CD14-positive monocyte (primary cell): ENCODE data around the gene TLCD3B. TPM values are rescaled to one million over a fixed set of nuclear protein-coding genes. Genes with fewer than 3 reads are reported as not detected.

Source experiments
- DNase-seq, 3 donors: peaks; one replicate each; pipeline ENCODE4 v3.0.0-alpha.2; 2011 to 2022
- H2AFZ ChIP-seq: 2 replicates; pipeline ENCODE4 v1.6.0; 2012; ENCODE audit warnings: mild to moderate bottlenecking, low read depth, low read length, inconsistent platforms; ENCODE audit not compliant: insufficient read depth, poor library complexity, severe bottlenecking
- H3K27ac ChIP-seq, 2 donors: 1 replicate in 1 of 2; 2 replicates in 1 of 2; pipeline ENCODE4 v1.5.1; 2012 to 2013; ENCODE audit warnings: low read length in 2 of 2, control low read depth in 1 of 2, inconsistent platforms in 1 of 2, low read depth in 1 of 2, mild to moderate bottlenecking in 1 of 2
- H3K27me3 ChIP-seq, 2 donors: one replicate each; pipeline versions ENCODE4 v1.6.0 to v1.6.1; 2011 to 2013; ENCODE audit warnings: low read length in 2 of 2; ENCODE audit not compliant: control insufficient read depth in 2 of 2, insufficient read depth in 2 of 2
- H3K36me3 ChIP-seq, 2 donors: replicated peaks in 1 of 2; 1 replicate in 1 of 2; 2 replicates in 1 of 2; pipeline versions ENCODE4 v1.5.1 to v1.6.1; 2012 to 2013; ENCODE audit warnings: low read length in 2 of 2, control low read depth in 1 of 2, inconsistent platforms in 1 of 2, mild to moderate bottlenecking in 1 of 2; ENCODE audit not compliant: insufficient read depth in 2 of 2, control insufficient read depth in 1 of 2
- H3K4me1 ChIP-seq, 2 donors: 1 replicate in 1 of 2; 2 replicates in 1 of 2; pipeline versions ENCODE4 v1.5.1 to v1.6.1; 2012 to 2013; ENCODE audit warnings: low read length in 2 of 2, control low read depth in 1 of 2, inconsistent platforms in 1 of 2, mild to moderate bottlenecking in 1 of 2, moderate library complexity in 1 of 2; ENCODE audit not compliant: insufficient read depth in 2 of 2, control insufficient read depth in 1 of 2
- H3K4me2 ChIP-seq: replicated peaks from 2 replicates; pipeline ENCODE3; 2012; ENCODE audit warnings: low read length, moderate library complexity, mild to moderate bottlenecking; ENCODE audit not compliant: poor library complexity, severe bottlenecking; ENCODE audit errors: extremely low read depth
- H3K4me3 ChIP-seq, 3 experiments: fragments of 200-600 bp in 1 of 3; sonication (generic) in 1 of 3; replicated peaks in 1 of 3; 1 replicate in 2 of 3; 2 replicates in 1 of 3; pipeline ENCODE4 v1.5.1; 2011 to 2013; ENCODE audit warnings: low read length in 3 of 3, mild to moderate bottlenecking in 3 of 3, control low read depth in 2 of 3, low read depth in 2 of 3, inconsistent platforms in 1 of 3, moderate library complexity in 1 of 3
- H3K79me2 ChIP-seq: 2 replicates; pipeline ENCODE4 v1.6.0; 2012; ENCODE audit warnings: mild to moderate bottlenecking, control low read depth, inconsistent platforms, low read length, moderate library complexity; ENCODE audit not compliant: insufficient read depth
- H3K9ac ChIP-seq: 2 replicates; pipeline ENCODE4 v1.6.0; 2017; ENCODE audit warnings: low read length, mild to moderate bottlenecking; ENCODE audit not compliant: insufficient read depth, poor library complexity, severe bottlenecking
- H3K9me3 ChIP-seq, 2 donors: replicated peaks in 1 of 2; 1 replicate in 1 of 2; 2 replicates in 1 of 2; pipeline versions ENCODE4 v1.5.1 to v1.6.1; 2012 to 2013; ENCODE audit warnings: low read length in 2 of 2, control low read depth in 1 of 2; ENCODE audit not compliant: control insufficient read depth in 1 of 2, insufficient read depth in 1 of 2
- H4K20me1 ChIP-seq: 2 replicates; pipeline ENCODE4 v1.6.0; 2012; ENCODE audit warnings: mild to moderate bottlenecking, low read length, control low read depth, moderate library complexity; ENCODE audit not compliant: insufficient read depth
- H3K27ac Mint-ChIP-seq, 7 donors: one replicate each; pipeline ENCODE4 v1.8.0; 2020; ENCODE audit warnings: mild to moderate bottlenecking in 7 of 7, mixed read lengths in 7 of 7, moderate library complexity in 6 of 7, inconsistent platforms in 2 of 7
- H3K27me3 Mint-ChIP-seq, 3 donors: one replicate each; pipeline ENCODE4 v1.8.0; 2021 to 2022; ENCODE audit warnings: low read depth in 3 of 3, mild to moderate bottlenecking in 3 of 3, mixed read lengths in 3 of 3, moderate library complexity in 3 of 3, inconsistent platforms in 1 of 3
- H3K36me3 Mint-ChIP-seq, 2 donors: one replicate each; pipeline ENCODE4 v1.8.0; 2020; ENCODE audit warnings: mixed read lengths in 2 of 2, inconsistent platforms in 1 of 2, mild to moderate bottlenecking in 1 of 2
- H3K4me1 Mint-ChIP-seq: one replicate; pipeline ENCODE4 v1.8.0; 2020; ENCODE audit warnings: mild to moderate bottlenecking, mixed read lengths
- H3K4me3 Mint-ChIP-seq, 2 donors: one replicate each; pipeline ENCODE4 v1.8.0; 2020; ENCODE audit warnings: mild to moderate bottlenecking in 2 of 2, mixed read lengths in 2 of 2, moderate library complexity in 1 of 2
- H3K9me3 Mint-ChIP-seq, 7 donors: one replicate each; pipeline ENCODE4 v1.8.0; 2020 to 2022; ENCODE audit warnings: mixed read lengths in 7 of 7, mild to moderate bottlenecking in 6 of 7, moderate library complexity in 6 of 7, inconsistent platforms in 2 of 7
- CTCF ChIP-seq: fragments of 200-600 bp; IDR thresholded peaks from one replicate; pipeline ENCODE4 v1.8.0; 2022; ENCODE audit warnings: antibody characterized with exemption, mild to moderate bottlenecking
- WGBS: methylation state at CpG from one replicate; pipeline ENCODE4 v1.1.5; 2013; ENCODE audit warnings: missing lambda C conversion rate; ENCODE audit not compliant: insufficient coverage; 5-methylcytosine and 5-hydroxymethylcytosine counted together
- intact Hi-C, 2 donors: fragments of 100-400 bp; cut with micrococcal nuclease; formaldehyde crosslinking; loops; one replicate each; pipeline versions ENCODE4 v1.15.0 to v1.15.1; 2023
- polyA plus RNA-seq, 3 donors: library from polyadenylated mRNA; depleted of rRNA in 1 of 3; unstranded in 2 of 3; stranded (reverse) in 1 of 3; fragments of 300-500 nt in 2 of 3; fragments of >200 nt in 1 of 3; fragmentation: Illumina TruSeq in 2 of 3; gene quantifications; 1 replicate in 2 of 3; 2 replicates in 1 of 3; pipeline ENCODE4 v1.2.3, GENCODE V29; 2012 to 2021

Gene TLCD3B
- polyA plus RNA-seq, 3 donors, result not detected

GRCh38 chr16:30010844-30011713 lies 20.0 kb downstream of the TLCD3B start, which contains the start of gene DOC2A:
Gene DOC2A (minus strand): TSS chr16:30011027. CDS start chr16:30010222, 805 bp downstream.
- H3K4me2 ChIP-seq, result peak within 1 kb of the TSS; percentile 74
- no peak within 1 kb of the TSS for H3K27ac ChIP-seq
- H3K4me1 ChIP-seq, result peaks cover 10 to 17% of the 10 kb centered on the region in 2 donors
- Mint-ChIP-seq H3K4me3 (peak within 1 kb of the TSS; percentile 61 to 83), H3K4me1 (peaks cover 7% of the 10 kb centered on the region), H3K27ac (no peak within 1 kb of the TSS), H3K27me3 (peaks cover 38 to 67% (median 51%) of the 10 kb centered on the region in 3 donors), H3K9me3 (peaks cover 0 to 17% (median 3%) of the 10 kb centered on the region in 7 donors), H3K36me3 (peaks cover 2 to 4% of the 10 kb centered on the region in 2 donors)
- peak within 1 kb of the TSS; percentile 8 to 63 (median 9) for H3K4me3 ChIP-seq
- WGBS, result 0% methylated on average over 41 of the region's 99 CpGs
- intact Hi-C loops, result no loop called here
- peak within 1 kb of the TSS; percentile 59 for H2AFZ ChIP-seq
- no peaks in the 10 kb centered on the region for H3K79me2 ChIP-seq
- H3K36me3 ChIP-seq, result no peaks in the 10 kb centered on the region
- no peak within 1 kb of the TSS for H3K9ac ChIP-seq
- peaks cover 0 to 12% of the 10 kb centered on the region in 2 donors for H3K9me3 ChIP-seq
- TF ChIP-seq CTCF, result no peak
- H3K27me3 ChIP-seq, result peaks cover 18 to 39% of the 10 kb centered on the region in 2 donors
- no peaks in the 10 kb centered on the region for H4K20me1 ChIP-seq
- DNase-seq, result no peak

- peak overlapping the region; percentile 74 for H3K4me2 ChIP-seq
- H3K27me3 Mint-ChIP-seq, result peaks cover 38 to 62% (median 49%) of the 10 kb centered on the region in 3 donors
- no peak overlapping the region for H3K27ac ChIP-seq
- H3K9ac ChIP-seq, result no peak overlapping the region
- H3K4me1 Mint-ChIP-seq, result peaks cover 7% of the 10 kb centered on the region
- peak overlapping the region; percentile 59 for H2AFZ ChIP-seq
- intact Hi-C loops, result loop anchor here in 1 of 2 donors (5.0 kb wide), 2 partner anchors 63 to 313 kb away; no protein-coding TSS in a partner anchor
- no peak for TF ChIP-seq CTCF
- H3K4me1 ChIP-seq, result peaks cover 10 to 17% of the 10 kb centered on the region in 2 donors
- WGBS, result 20% methylated on average over 31 of the region's 34 CpGs
- H3K9me3 Mint-ChIP-seq, result peaks cover 0 to 17% (median 3%) of the 10 kb centered on the region in 7 donors
- H4K20me1 ChIP-seq, result no peaks in the 10 kb centered on the region
- no peaks in the 10 kb centered on the region for H3K36me3 ChIP-seq
- DNase-seq, result no peak
- peak overlapping the region; percentile 51 to 79 for H3K4me3 Mint-ChIP-seq
- peaks cover 2 to 4% of the 10 kb centered on the region in 2 donors for H3K36me3 Mint-ChIP-seq
- H3K4me3 ChIP-seq, result peak overlapping the region in 1 of 3 experiments; percentile 63
- H3K27me3 ChIP-seq, result peaks cover 18 to 39% of the 10 kb centered on the region in 2 donors
- H3K27ac Mint-ChIP-seq, result no peak overlapping the region
- H3K79me2 ChIP-seq, result no peaks in the 10 kb centered on the region
- H3K9me3 ChIP-seq, result peaks cover 0 to 12% of the 10 kb centered on the region in 2 donors
Observed at GRCh38 chr16:30009990-30010843, 20.9 kb downstream of the TLCD3B start.
